Osteocyte (in vitro differentiated cells): ENCODE results near the gene AGO1. TPM values are rescaled to one million over a fixed set of nuclear protein-coding genes. Genes with fewer than 3 reads are reported as not detected.

Experiments
- DNase-seq: peaks from one replicate; pipeline ENCODE4 v3.0.0; 2021; ENCODE audit warnings: mixed read lengths; ENCODE audit not compliant: unreplicated experiment; ENCODE audit errors: extremely low spot score
- H3K27ac Mint-ChIP-seq: one replicate; pipeline ENCODE4 v1.8.0; 2021; ENCODE audit warnings: mild to moderate bottlenecking, mixed read lengths; ENCODE audit not compliant: unreplicated experiment
- H3K27me3 Mint-ChIP-seq: one replicate; pipeline ENCODE4 v1.8.0; 2021; ENCODE audit warnings: mixed read lengths; ENCODE audit not compliant: unreplicated experiment
- H3K36me3 Mint-ChIP-seq: one replicate; pipeline ENCODE4 v1.8.0; 2021; ENCODE audit warnings: mixed read lengths; ENCODE audit not compliant: unreplicated experiment
- H3K4me1 Mint-ChIP-seq: one replicate; pipeline ENCODE4 v1.8.0; 2021; ENCODE audit warnings: mixed read lengths; ENCODE audit not compliant: unreplicated experiment
- H3K4me3 Mint-ChIP-seq: one replicate; pipeline ENCODE4 v1.8.0; 2021; ENCODE audit warnings: mild to moderate bottlenecking, moderate library complexity, mixed read lengths; ENCODE audit not compliant: unreplicated experiment
- H3K9me3 Mint-ChIP-seq: one replicate; pipeline ENCODE4 v1.8.0; 2021; ENCODE audit warnings: mixed read lengths; ENCODE audit not compliant: unreplicated experiment
- CTCF ChIP-seq: fragments of 200-600 bp; sonication (generic); IDR thresholded peaks from 2 replicates; pipeline ENCODE4 v1.5.0; 2021; ENCODE audit warnings: antibody characterized with exemption, mild to moderate bottlenecking, moderate library complexity
- total RNA-seq: library from RNA; stranded (reverse); gene quantifications from 2 replicates; pipeline ENCODE4 v1.2.1, GENCODE V29; 2021

AGO1 gene
- total RNA-seq, 1 donor from 2014 or later, result 34.1 TPM

GRCh38 chr1:35881850-35882273 lies 1.1 kb upstream of the AGO1 start:
- Mint-ChIP-seq H3K27ac (no peak overlapping the region), H3K4me1 (peaks cover 33% of the 10 kb centered on the region), H3K36me3 (no peaks in the 10 kb centered on the region)

GRCh38 chr1:35882586-35882944 lies 444 bp upstream of the AGO1 start:
- no peak for TF ChIP-seq CTCF
- Mint-ChIP-seq H3K4me1 (peaks cover 39% of the 10 kb centered on the region), H3K9me3 (no peaks in the 10 kb centered on the region), H3K27ac (no peak overlapping the region), H3K27me3 (no peaks in the 10 kb centered on the region), H3K4me3 (peak overlapping the region; percentile 36), H3K36me3 (no peaks in the 10 kb centered on the region)
- DNase-seq, result no peak

More at GRCh38 chr1:35881850-35882273, 1.1 kb upstream of the AGO1 start:
- TF ChIP-seq CTCF, result no peak
- peak overlapping the region; percentile 36 for H3K4me3 Mint-ChIP-seq
- H3K27me3 Mint-ChIP-seq, result no peaks in the 10 kb centered on the region
- H3K9me3 Mint-ChIP-seq, result no peaks in the 10 kb centered on the region
- DNase-seq, result no peak

GRCh38 chr1:35883635-35884101 lies 659 bp downstream of the AGO1 start:
- Mint-ChIP-seq H3K4me1 (peaks cover 39% of the 10 kb centered on the region), H3K4me3 (peak overlapping the region; percentile 96), H3K9me3 (no peaks in the 10 kb centered on the region), H3K36me3 (peaks cover 4% of the 10 kb centered on the region), H3K27ac (peak overlapping the region; percentile 59), H3K27me3 (no peaks in the 10 kb centered on the region)
- TF ChIP-seq CTCF, result no peak
- DNase-seq, result no peak

GRCh38 chr1:35884934-35885333 lies 1.9 kb downstream of the AGO1 start:
- no peak for DNase-seq
- peak overlapping the region; percentile 43 for H3K27ac Mint-ChIP-seq
- peaks cover 7% of the 10 kb centered on the region for H3K36me3 Mint-ChIP-seq
- no peaks in the 10 kb centered on the region for H3K27me3 Mint-ChIP-seq
- no peaks in the 10 kb centered on the region for H3K9me3 Mint-ChIP-seq
- peaks cover 39% of the 10 kb centered on the region for H3K4me1 Mint-ChIP-seq
- no peak for TF ChIP-seq CTCF
- H3K4me3 Mint-ChIP-seq, result no peak overlapping the region

- DNase-seq, result no peak
- no peak for TF ChIP-seq CTCF
- peak overlapping the region; percentile 27 for H3K27ac Mint-ChIP-seq
- peaks cover 12% of the 10 kb centered on the region for H3K36me3 Mint-ChIP-seq
- H3K9me3 Mint-ChIP-seq, result no peaks in the 10 kb centered on the region
- H3K27me3 Mint-ChIP-seq, result no peaks in the 10 kb centered on the region
- H3K4me3 Mint-ChIP-seq, result peak overlapping the region; percentile 30
- H3K4me1 Mint-ChIP-seq, result peaks cover 39% of the 10 kb centered on the region
Observed at GRCh38 chr1:35885961-35886558, 3.1 kb downstream of the AGO1 start.
